ENCODE data around the gene HSPA4.

The HSPA4 gene

DNA sequence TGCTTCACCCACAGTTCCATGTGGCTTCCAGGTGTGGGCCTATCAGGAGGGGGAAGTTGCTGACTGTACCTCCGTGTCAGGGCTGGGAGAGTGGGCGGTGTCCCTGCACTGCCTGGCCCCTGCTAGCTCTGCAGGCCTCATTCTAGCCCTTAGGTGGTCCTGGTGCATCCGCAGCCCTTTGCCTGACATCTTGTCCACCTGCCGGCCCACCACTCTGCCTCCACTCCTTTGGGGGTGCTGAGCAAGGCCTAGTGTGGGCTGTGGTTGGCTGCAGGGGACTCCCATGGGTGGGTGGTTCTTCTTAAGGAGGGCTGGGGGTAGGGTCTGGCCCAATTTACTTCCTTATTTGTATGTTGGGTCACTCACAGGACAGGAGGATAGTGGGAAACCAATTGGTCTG lies 66.9 kb downstream of the HSPA4 start:
- no peaks in the 10 kb centered on the region for H3K27me3 ChIP-seq (ENCODE audit: insufficient read depth, low read depth, severe bottlenecking)
- TF ChIP-seq, protein P1, sequence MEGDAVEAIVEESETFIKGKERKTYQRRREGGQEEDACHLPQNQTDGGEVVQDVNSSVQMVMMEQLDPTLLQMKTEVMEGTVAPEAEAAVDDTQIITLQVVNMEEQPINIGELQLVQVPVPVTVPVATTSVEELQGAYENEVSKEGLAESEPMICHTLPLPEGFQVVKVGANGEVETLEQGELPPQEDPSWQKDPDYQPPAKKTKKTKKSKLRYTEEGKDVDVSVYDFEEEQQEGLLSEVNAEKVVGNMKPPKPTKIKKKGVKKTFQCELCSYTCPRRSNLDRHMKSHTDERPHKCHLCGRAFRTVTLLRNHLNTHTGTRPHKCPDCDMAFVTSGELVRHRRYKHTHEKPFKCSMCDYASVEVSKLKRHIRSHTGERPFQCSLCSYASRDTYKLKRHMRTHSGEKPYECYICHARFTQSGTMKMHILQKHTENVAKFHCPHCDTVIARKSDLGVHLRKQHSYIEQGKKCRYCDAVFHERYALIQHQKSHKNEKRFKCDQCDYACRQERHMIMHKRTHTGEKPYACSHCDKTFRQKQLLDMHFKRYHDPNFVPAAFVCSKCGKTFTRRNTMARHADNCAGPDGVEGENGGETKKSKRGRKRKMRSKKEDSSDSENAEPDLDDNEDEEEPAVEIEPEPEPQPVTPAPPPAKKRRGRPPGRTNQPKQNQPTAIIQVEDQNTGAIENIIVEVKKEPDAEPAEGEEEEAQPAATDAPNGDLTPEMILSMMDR (IDR thresholded peaks at IDR 0.05; ENCODE audit: low read depth, low read length): no peak
- peaks cover 2% of the 10 kb centered on the region for H3K9me3 ChIP-seq (ENCODE audit: severe bottlenecking)
- H3K4me3 ChIP-seq (ENCODE audit: low read depth, low read length): no peak overlapping the region
- H3K27ac ChIP-seq: peak overlapping the region; percentile 41
- DNase-seq: no peak
- no peaks in the 10 kb centered on the region for H3K36me3 ChIP-seq

DNA sequence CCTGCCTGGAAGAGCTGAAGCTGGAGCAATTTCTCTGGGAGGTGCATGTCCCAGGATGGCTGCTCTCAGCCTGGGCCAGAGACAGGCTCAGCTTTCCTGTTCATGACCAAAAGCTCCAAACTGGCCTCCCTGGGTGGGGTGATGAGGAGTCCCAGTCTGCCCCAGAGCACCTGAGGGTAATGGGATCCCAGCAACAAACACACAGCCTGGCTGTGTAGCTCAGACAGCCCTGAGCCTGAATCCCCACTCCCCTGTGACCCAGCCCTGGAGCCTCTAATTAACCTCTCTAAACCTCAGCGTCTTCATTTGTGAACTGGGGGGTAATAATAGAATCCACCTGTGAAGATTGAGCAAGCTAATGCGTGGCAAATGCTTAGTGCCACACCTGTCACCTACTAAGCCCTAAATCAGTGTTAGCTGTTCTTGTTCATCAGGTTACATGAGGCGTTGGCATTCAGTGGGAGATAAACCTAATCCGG lies 67.5 kb downstream of the HSPA4 start:
- peak; percentile 78 for DNase-seq
- H3K4me3 ChIP-seq (ENCODE audit: low read depth, low read length): no peak overlapping the region
- no peaks in the 10 kb centered on the region for H3K27me3 ChIP-seq (ENCODE audit: insufficient read depth, low read depth, severe bottlenecking)
- no peaks in the 10 kb centered on the region for H3K36me3 ChIP-seq
- TF ChIP-seq, protein P1 (IDR thresholded peaks at IDR 0.05; ENCODE audit: low read depth, low read length): no peak
- H3K27ac ChIP-seq: peak overlapping the region; percentile 60
- H3K9me3 ChIP-seq (ENCODE audit: severe bottlenecking): peaks cover 2% of the 10 kb centered on the region

GRCh38 chr5:133120156-133120750 lies 68.4 kb downstream of the HSPA4 start:
- Histone ChIP-seq H3K4me3 (ENCODE audit: low read depth, low read length) (no peak overlapping the region), H3K9me3 (ENCODE audit: severe bottlenecking) (peaks cover 2% of the 10 kb centered on the region), H3K36me3 (no peaks in the 10 kb centered on the region), H3K27ac (peak overlapping the region; percentile 60), H3K27me3 (ENCODE audit: insufficient read depth, low read depth, severe bottlenecking) (no peaks in the 10 kb centered on the region)
- TF ChIP-seq, protein P1 (IDR thresholded peaks at IDR 0.05; ENCODE audit: low read depth, low read length): no peak
- no peak for DNase-seq

DNA sequence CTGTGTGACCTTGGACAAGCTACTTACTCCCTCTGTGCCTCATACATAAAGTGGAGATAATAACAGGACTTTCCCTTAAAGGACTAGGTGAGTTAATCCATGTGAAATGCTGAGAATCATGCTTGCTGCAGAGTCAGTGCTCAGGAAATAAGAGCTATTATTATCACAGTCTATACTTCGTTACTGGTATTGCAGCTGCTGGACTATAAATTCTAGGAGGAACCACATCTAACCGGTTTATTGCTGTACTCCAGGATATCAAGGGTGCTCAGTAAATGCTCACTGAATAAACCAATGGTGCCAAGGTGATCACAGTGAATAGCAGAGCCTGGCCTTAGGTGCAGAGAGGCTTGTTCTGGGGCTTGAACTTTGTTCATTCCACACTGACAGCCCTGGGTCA lies 69.3 kb downstream of the HSPA4 start:
- Histone ChIP-seq H3K36me3 (no peaks in the 10 kb centered on the region), H3K4me3 (ENCODE audit: low read depth, low read length) (no peak overlapping the region), H3K9me3 (ENCODE audit: severe bottlenecking) (peaks cover 2% of the 10 kb centered on the region), H3K27ac (peak overlapping the region; percentile 7; the same call in 1 of the 2 replicates), H3K27me3 (ENCODE audit: insufficient read depth, low read depth, severe bottlenecking) (no peaks in the 10 kb centered on the region)
- DNase-seq: no peak
- TF ChIP-seq, protein P1 (IDR thresholded peaks at IDR 0.05; ENCODE audit: low read depth, low read length): no peak

- Histone ChIP-seq H3K4me3 (ENCODE audit: low read depth, low read length) (no peak overlapping the region), H3K27ac (peak overlapping the region; percentile 7; the same call in 1 of the 2 replicates), H3K36me3 (no peaks in the 10 kb centered on the region), H3K27me3 (ENCODE audit: insufficient read depth, low read depth, severe bottlenecking) (no peaks in the 10 kb centered on the region), H3K9me3 (ENCODE audit: severe bottlenecking) (peaks cover under 1% of the 10 kb centered on the region)
- TF ChIP-seq, protein P1 (IDR thresholded peaks at IDR 0.05; ENCODE audit: low read depth, low read length): no peak
- DNase-seq: no peak
Observed at GRCh38 chr5:133121611-133122150, 69.9 kb downstream of the HSPA4 start.

Measured in WERI-Rb-1 (cell line).